Right lung (tissue), 10 donors: ENCODE data around the gene RGSL1. TPM values are rescaled to one million over a fixed set of nuclear protein-coding genes. Genes with fewer than 3 reads are reported as not detected.
A peak's percentile ranks its signal among the peaks of the same experiment; 100 is the strongest.

Experiments
- DNase-seq, 2 donors: peaks; one replicate each; pipeline ENCODE4 v3.0.0-alpha.2; 2013
- long read RNA-seq, 8 donors: transcript quantifications; one replicate each; lab custom pipeline, GENCODE V29; 2026
- polyA plus RNA-seq, 5 donors: library from polyadenylated mRNA; unstranded; fragments of 120-200 nt; gene quantifications; one replicate each; pipeline versions ENCODE4 v1.2.1 to v1.2.3, GENCODE V29; 2013; ENCODE audit warnings: inconsistent platforms in 1 of 5, low replicate concordance in 1 of 5; ENCODE audit not compliant: insufficient read length in 5 of 5, insufficient read depth in 1 of 5

RGSL1 gene
- polyA plus RNA-seq = not detected
- long read RNA-seq, donor 1 = 0 reads
- long read RNA-seq, donor 2 = 0 reads
- long read RNA-seq, donor 3 = 0 reads
- long read RNA-seq, donor 4 = 0 reads
- long read RNA-seq, donor 5 = 0 reads
- long read RNA-seq, donor 6 = 0 reads
- long read RNA-seq, donor 7 = 0 reads
- long read RNA-seq, donor 8 = 0 reads

GRCh38 chr1:182450087-182450486, at the start of gene RGSL1:
Gene RGSL1 (plus strand): TSS chr1:182450146. CDS start chr1:182450166, 20 bp downstream.
- DNase-seq = no peak

GRCh38 chr1:182400567-182400966, 49.4 kb upstream of the RGSL1 start, which contains the start of gene TEDDM1:
Gene TEDDM1 (minus strand): TSS chr1:182400667. CDS start chr1:182400485, 182 bp downstream.
- DNase-seq = no peak

- no peak for DNase-seq
Measured at GRCh38 chr1:182404781-182405180, 45.2 kb upstream of the RGSL1 start.

- DNase-seq = no peak
Measured at GRCh38 chr1:182405578-182405977, 44.4 kb upstream of the RGSL1 start.

GRCh38 chr1:182406012-182406411, 43.9 kb upstream of the RGSL1 start:
- DNase-seq = no peak

- DNase-seq = no peak
Measured at GRCh38 chr1:182407724-182408123, 42.2 kb upstream of the RGSL1 start.

- DNase-seq = peak; percentile 24 to 29
Measured at GRCh38 chr1:182408435-182409075, 41.4 kb upstream of the RGSL1 start.

- no peak for DNase-seq
Measured at GRCh38 chr1:182410138-182410537, 39.8 kb upstream of the RGSL1 start.

- DNase-seq = no peak
Measured at GRCh38 chr1:182410620-182411273, 39.2 kb upstream of the RGSL1 start.

GRCh38 chr1:182413486-182413885, 36.5 kb upstream of the RGSL1 start:
- no peak for DNase-seq

- no peak for DNase-seq
Measured at GRCh38 chr1:182413969-182414368, 36.0 kb upstream of the RGSL1 start.

GRCh38 chr1:182415789-182416188, 34.2 kb upstream of the RGSL1 start:
- no peak for DNase-seq

GRCh38 chr1:182426442-182427430, 23.2 kb upstream of the RGSL1 start:
- DNase-seq = no peak

GRCh38 chr1:182428043-182428442, 21.9 kb upstream of the RGSL1 start:
- no peak for DNase-seq

- no peak for DNase-seq
Measured at GRCh38 chr1:182430263-182431068, 19.5 kb upstream of the RGSL1 start.

GRCh38 chr1:182431278-182431677, 18.7 kb upstream of the RGSL1 start:
- no peak for DNase-seq

GRCh38 chr1:182433580-182433979, 16.4 kb upstream of the RGSL1 start:
- DNase-seq = no peak

GRCh38 chr1:182438326-182438725, 11.6 kb upstream of the RGSL1 start:
- no peak for DNase-seq

GRCh38 chr1:182441719-182442118, 8.2 kb upstream of the RGSL1 start:
- no peak for DNase-seq

GRCh38 chr1:182442333-182442732, 7.6 kb upstream of the RGSL1 start:
- no peak for DNase-seq

GRCh38 chr1:182444497-182444896, 5.4 kb upstream of the RGSL1 start:
- no peak for DNase-seq
